Gastrocnemius medialis (tissue), 4 donors: ENCODE results near the gene MSI2.

Source experiments
- CTCF ChIP-seq, 5 experiments: fragments of 450-650 bp in 3 of 5; fragments of 200-600 bp in 2 of 5; sonication (generic) in 2 of 5; IDR thresholded peaks in 4 of 5; conservative IDR thresholded peaks in 1 of 5; 1 replicate in 4 of 5; 2 replicates in 1 of 5; pipeline ENCODE4 v1.5.1; 2016 to 2019; ENCODE audit warnings: antibody characterized with exemption in 5 of 5, mild to moderate bottlenecking in 3 of 5, moderate library complexity in 3 of 5
- POLR2A ChIP-seq, 2 donors: fragments of 450-650 bp; IDR thresholded peaks; one replicate each; pipeline ENCODE4 v1.6.1; 2017; ENCODE audit warnings: antibody characterized with exemption in 2 of 2, mild to moderate bottlenecking in 2 of 2, moderate library complexity in 2 of 2

DNA sequence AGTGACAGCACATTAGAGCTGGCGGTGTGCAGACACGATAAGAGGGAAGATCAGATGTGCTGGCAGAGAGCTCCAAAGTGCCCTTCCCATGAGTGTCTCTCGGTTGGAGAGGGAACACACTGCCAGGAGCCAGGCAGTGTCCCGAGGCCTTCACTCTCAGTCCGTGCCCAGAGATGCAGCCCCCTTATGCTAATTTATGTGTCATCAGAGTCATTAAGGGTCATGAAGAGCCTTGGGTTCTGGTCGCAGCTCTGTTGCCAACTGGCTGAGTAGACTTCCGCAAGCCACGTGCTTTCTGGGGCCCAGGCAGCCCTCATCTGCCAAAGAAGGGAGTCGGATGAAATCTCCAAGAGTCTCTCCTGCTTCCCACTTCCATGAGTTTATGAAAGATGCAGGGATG is 232.5 kb downstream of the MSI2 start:
- TF ChIP-seq CTCF (IDR thresholded peaks at IDR 0.05 in 4 of 5, conservative IDR thresholded peaks at IDR 0.05 in 1 of 5) (no peak), POLR2A (IDR thresholded peaks at IDR 0.05) (no peak)
